HG03196 (cell line): Measurements from ENCODE around the gene KCNN3.
"Not testable (repeated sequence)": the region's sequence is repeated elsewhere in the genome, so short reads cannot be mapped to it uniquely, and the experiment has no call there.

Experiments used
- ATAC-seq: cut with Tn5 transposase; IDR thresholded peaks from one replicate; pipeline ENCODE4 v1.9.1; 2021; ENCODE audit not compliant: unreplicated experiment

Gene KCNN3

GRCh38 chr1:154712166-154712810 lies 157.8 kb downstream of the KCNN3 start:
- ATAC-seq: no peak

GRCh38 chr1:154711416-154711815 lies 158.7 kb downstream of the KCNN3 start:
- no peak for ATAC-seq

GRCh38 chr1:154710106-154710505 lies 160.0 kb downstream of the KCNN3 start:
- no peak for ATAC-seq

GRCh38 chr1:154707901-154708463 lies 162.1 kb downstream of the KCNN3 start:
- ATAC-seq: no peak

- no peak for ATAC-seq
Measured at GRCh38 chr1:154706851-154707250, 163.2 kb downstream of the KCNN3 start.

- ATAC-seq: no peak
Measured at GRCh38 chr1:154705544-154705943, 164.5 kb downstream of the KCNN3 start.

- ATAC-seq: no peak
Measured at GRCh38 chr1:154703170-154703569, 166.9 kb downstream of the KCNN3 start.

GRCh38 chr1:154698320-154699096 lies 171.6 kb downstream of the KCNN3 start:
- no peak for ATAC-seq

- ATAC-seq: no peak
Measured at GRCh38 chr1:154697710-154698109, 172.4 kb downstream of the KCNN3 start.

- no peak for ATAC-seq
Measured at GRCh38 chr1:154696456-154696855, 173.6 kb downstream of the KCNN3 start.

GRCh38 chr1:154695985-154696384 lies 174.1 kb downstream of the KCNN3 start:
- no peak for ATAC-seq

- no peak for ATAC-seq
Measured at GRCh38 chr1:154694995-154695394, 175.1 kb downstream of the KCNN3 start.

- no peak for ATAC-seq
Measured at GRCh38 chr1:154689083-154689482, 181.0 kb downstream of the KCNN3 start.

- ATAC-seq: no peak
Measured at GRCh38 chr1:154686507-154686906, 183.6 kb downstream of the KCNN3 start.

- no peak for ATAC-seq
Measured at GRCh38 chr1:154683820-154684219, 186.3 kb downstream of the KCNN3 start.

GRCh38 chr1:154682254-154682653 lies 187.8 kb downstream of the KCNN3 start:
- ATAC-seq: no peak

GRCh38 chr1:154677844-154678243 lies 192.2 kb downstream of the KCNN3 start:
- not testable (repeated sequence) for ATAC-seq

GRCh38 chr1:154676847-154677246 lies 193.2 kb downstream of the KCNN3 start:
- ATAC-seq: not testable (repeated sequence)

GRCh38 chr1:154674456-154674855 lies 195.6 kb downstream of the KCNN3 start:
- ATAC-seq: not testable (repeated sequence)

GRCh38 chr1:154672245-154672644 lies 197.8 kb downstream of the KCNN3 start:
- not testable (repeated sequence) for ATAC-seq

GRCh38 chr1:154671412-154671811 lies 198.7 kb downstream of the KCNN3 start:
- not testable (repeated sequence) for ATAC-seq
